CD14-positive monocyte (primary cell): ENCODE measurements around the gene CENPB. TPM values are rescaled to one million over a fixed set of nuclear protein-coding genes. Genes with fewer than 3 reads are reported as not detected.

ENCODE experiments used
- DNase-seq, 3 donors: peaks; one replicate each; pipeline ENCODE4 v3.0.0-alpha.2; 2011 to 2022
- H2AFZ ChIP-seq: 2 replicates; pipeline ENCODE4 v1.6.0; 2012; ENCODE audit warnings: mild to moderate bottlenecking, low read depth, low read length, inconsistent platforms; ENCODE audit not compliant: insufficient read depth, poor library complexity, severe bottlenecking
- H3K27ac ChIP-seq, 2 donors: 1 replicate in 1 of 2; 2 replicates in 1 of 2; pipeline ENCODE4 v1.5.1; 2012 to 2013; ENCODE audit warnings: low read length in 2 of 2, control low read depth in 1 of 2, inconsistent platforms in 1 of 2, low read depth in 1 of 2, mild to moderate bottlenecking in 1 of 2
- H3K27me3 ChIP-seq, 2 donors: one replicate each; pipeline versions ENCODE4 v1.6.0 to v1.6.1; 2011 to 2013; ENCODE audit warnings: low read length in 2 of 2; ENCODE audit not compliant: control insufficient read depth in 2 of 2, insufficient read depth in 2 of 2
- H3K36me3 ChIP-seq, 2 donors: replicated peaks in 1 of 2; 1 replicate in 1 of 2; 2 replicates in 1 of 2; pipeline versions ENCODE4 v1.5.1 to v1.6.1; 2012 to 2013; ENCODE audit warnings: low read length in 2 of 2, control low read depth in 1 of 2, inconsistent platforms in 1 of 2, mild to moderate bottlenecking in 1 of 2; ENCODE audit not compliant: insufficient read depth in 2 of 2, control insufficient read depth in 1 of 2
- H3K4me1 ChIP-seq, 2 donors: 1 replicate in 1 of 2; 2 replicates in 1 of 2; pipeline versions ENCODE4 v1.5.1 to v1.6.1; 2012 to 2013; ENCODE audit warnings: low read length in 2 of 2, control low read depth in 1 of 2, inconsistent platforms in 1 of 2, mild to moderate bottlenecking in 1 of 2, moderate library complexity in 1 of 2; ENCODE audit not compliant: insufficient read depth in 2 of 2, control insufficient read depth in 1 of 2
- H3K4me2 ChIP-seq: replicated peaks from 2 replicates; pipeline ENCODE3; 2012; ENCODE audit warnings: low read length, moderate library complexity, mild to moderate bottlenecking; ENCODE audit not compliant: poor library complexity, severe bottlenecking; ENCODE audit errors: extremely low read depth
- H3K4me3 ChIP-seq, 3 experiments: fragments of 200-600 bp in 1 of 3; sonication (generic) in 1 of 3; replicated peaks in 1 of 3; 1 replicate in 2 of 3; 2 replicates in 1 of 3; pipeline ENCODE4 v1.5.1; 2011 to 2013; ENCODE audit warnings: low read length in 3 of 3, mild to moderate bottlenecking in 3 of 3, control low read depth in 2 of 3, low read depth in 2 of 3, inconsistent platforms in 1 of 3, moderate library complexity in 1 of 3
- H3K79me2 ChIP-seq: 2 replicates; pipeline ENCODE4 v1.6.0; 2012; ENCODE audit warnings: mild to moderate bottlenecking, control low read depth, inconsistent platforms, low read length, moderate library complexity; ENCODE audit not compliant: insufficient read depth
- H3K9ac ChIP-seq: 2 replicates; pipeline ENCODE4 v1.6.0; 2017; ENCODE audit warnings: low read length, mild to moderate bottlenecking; ENCODE audit not compliant: insufficient read depth, poor library complexity, severe bottlenecking
- H3K9me3 ChIP-seq, 2 donors: replicated peaks in 1 of 2; 1 replicate in 1 of 2; 2 replicates in 1 of 2; pipeline versions ENCODE4 v1.5.1 to v1.6.1; 2012 to 2013; ENCODE audit warnings: low read length in 2 of 2, control low read depth in 1 of 2; ENCODE audit not compliant: control insufficient read depth in 1 of 2, insufficient read depth in 1 of 2
- H4K20me1 ChIP-seq: 2 replicates; pipeline ENCODE4 v1.6.0; 2012; ENCODE audit warnings: mild to moderate bottlenecking, low read length, control low read depth, moderate library complexity; ENCODE audit not compliant: insufficient read depth
- H3K27ac Mint-ChIP-seq, 7 donors: one replicate each; pipeline ENCODE4 v1.8.0; 2020; ENCODE audit warnings: mild to moderate bottlenecking in 7 of 7, mixed read lengths in 7 of 7, moderate library complexity in 6 of 7, inconsistent platforms in 2 of 7
- H3K27me3 Mint-ChIP-seq, 3 donors: one replicate each; pipeline ENCODE4 v1.8.0; 2021 to 2022; ENCODE audit warnings: low read depth in 3 of 3, mild to moderate bottlenecking in 3 of 3, mixed read lengths in 3 of 3, moderate library complexity in 3 of 3, inconsistent platforms in 1 of 3
- H3K36me3 Mint-ChIP-seq, 2 donors: one replicate each; pipeline ENCODE4 v1.8.0; 2020; ENCODE audit warnings: mixed read lengths in 2 of 2, inconsistent platforms in 1 of 2, mild to moderate bottlenecking in 1 of 2
- H3K4me1 Mint-ChIP-seq: one replicate; pipeline ENCODE4 v1.8.0; 2020; ENCODE audit warnings: mild to moderate bottlenecking, mixed read lengths
- H3K4me3 Mint-ChIP-seq, 2 donors: one replicate each; pipeline ENCODE4 v1.8.0; 2020; ENCODE audit warnings: mild to moderate bottlenecking in 2 of 2, mixed read lengths in 2 of 2, moderate library complexity in 1 of 2
- H3K9me3 Mint-ChIP-seq, 7 donors: one replicate each; pipeline ENCODE4 v1.8.0; 2020 to 2022; ENCODE audit warnings: mixed read lengths in 7 of 7, mild to moderate bottlenecking in 6 of 7, moderate library complexity in 6 of 7, inconsistent platforms in 2 of 7
- CTCF ChIP-seq: fragments of 200-600 bp; IDR thresholded peaks from one replicate; pipeline ENCODE4 v1.8.0; 2022; ENCODE audit warnings: antibody characterized with exemption, mild to moderate bottlenecking
- WGBS: methylation state at CpG from one replicate; pipeline ENCODE4 v1.1.5; 2013; ENCODE audit warnings: missing lambda C conversion rate; ENCODE audit not compliant: insufficient coverage; 5-methylcytosine and 5-hydroxymethylcytosine counted together
- intact Hi-C, 2 donors: fragments of 100-400 bp; cut with micrococcal nuclease; formaldehyde crosslinking; loops; one replicate each; pipeline versions ENCODE4 v1.15.0 to v1.15.1; 2023
- polyA plus RNA-seq, 3 donors: library from polyadenylated mRNA; depleted of rRNA in 1 of 3; unstranded in 2 of 3; stranded (reverse) in 1 of 3; fragments of 300-500 nt in 2 of 3; fragments of >200 nt in 1 of 3; fragmentation: Illumina TruSeq in 2 of 3; gene quantifications; 1 replicate in 2 of 3; 2 replicates in 1 of 3; pipeline ENCODE4 v1.2.3, GENCODE V29; 2012 to 2021

The CENPB gene
- polyA plus RNA-seq, 3 donors, result 1.1 to 18.9 (median 1.4) TPM

- Mint-ChIP-seq H3K36me3 (peaks cover 58 to 76% of the 10 kb centered on the region in 2 donors), H3K27me3 (peaks cover 0 to 6% (median 0%) of the 10 kb centered on the region in 3 donors), H3K4me3 (no peak overlapping the region), H3K27ac (peak overlapping the region in 5 of 7 donors; percentile 58 to 79 (median 77)), H3K4me1 (peaks cover 56% of the 10 kb centered on the region), H3K9me3 (no peaks in the 10 kb centered on the region)
- Histone ChIP-seq H2AFZ (no peak overlapping the region), H3K27ac (peak overlapping the region; percentile 1 to 67), H3K79me2 (peaks cover 74% of the 10 kb centered on the region), H3K4me3 (no peak overlapping the region), H4K20me1 (peaks cover 38% of the 10 kb centered on the region), H3K9me3 (no peaks in the 10 kb centered on the region), H3K9ac (no peak overlapping the region), H3K4me2 (no peak overlapping the region), H3K27me3 (no peaks in the 10 kb centered on the region), H3K4me1 (peaks cover 37 to 44% of the 10 kb centered on the region in 2 donors), H3K36me3 (peaks cover 56 to 80% of the 10 kb centered on the region in 2 donors)
- no peak for TF ChIP-seq CTCF
- intact Hi-C loops, result no loop called here
- DNase-seq, result no peak
- WGBS, result 100% methylated on average over 1 of the region's 11 CpGs
These were observed 28.0 kb downstream of the CENPB start for GRCh38 chr20:3758566-3758965.

- Histone ChIP-seq H3K9ac (no peak overlapping the region), H3K4me2 (no peak overlapping the region), H3K4me3 (no peak overlapping the region), H3K27ac (peak overlapping the region; percentile 46 to 67), H4K20me1 (peaks cover 51% of the 10 kb centered on the region), H3K9me3 (no peaks in the 10 kb centered on the region), H3K36me3 (peaks cover 56 to 86% of the 10 kb centered on the region in 2 donors), H3K79me2 (peaks cover 67% of the 10 kb centered on the region), H3K27me3 (no peaks in the 10 kb centered on the region), H2AFZ (no peak overlapping the region), H3K4me1 (peaks cover 29 to 40% of the 10 kb centered on the region in 2 donors)
- peaks cover 0 to 6% (median 0%) of the 10 kb centered on the region in 3 donors for H3K27me3 Mint-ChIP-seq
- no peak for TF ChIP-seq CTCF
- H3K9me3 Mint-ChIP-seq, result no peaks in the 10 kb centered on the region
- H3K27ac Mint-ChIP-seq, result peak overlapping the region; percentile 4 to 85 (median 78)
- H3K4me3 Mint-ChIP-seq, result peak overlapping the region in 1 of 2 donors; percentile 53
- peaks cover 64 to 81% of the 10 kb centered on the region in 2 donors for H3K36me3 Mint-ChIP-seq
- no CpG with 5 or more reads among the region's 2 CpGs for WGBS
- intact Hi-C loops, result no loop called here
- H3K4me1 Mint-ChIP-seq, result peaks cover 55% of the 10 kb centered on the region
- DNase-seq, result no peak
These were observed 29.3 kb downstream of the CENPB start for GRCh38 chr20:3757268-3757667.
